ENCODE data around the gene MRPL1.
"Not testable (repeated sequence)": the region's sequence is repeated elsewhere in the genome, so short reads cannot be mapped to it uniquely, and the experiment has no call there.

Gene MRPL1

GRCh38 chr4:77849278-77849965, 13.2 kb upstream of the MRPL1 start:
- no peak for DNase-seq (ENCODE audit: low spot score)

GRCh38 chr4:77852892-77853495, 9.6 kb upstream of the MRPL1 start:
- DNase-seq (ENCODE audit: low spot score): no peak

- DNase-seq (ENCODE audit: low spot score): no peak
These were observed 8.1 kb upstream of the MRPL1 start for GRCh38 chr4:77854431-77855111.

GRCh38 chr4:77856152-77856551, 6.5 kb upstream of the MRPL1 start:
- no peak for DNase-seq (ENCODE audit: low spot score)

GRCh38 chr4:77859256-77859655, 3.4 kb upstream of the MRPL1 start:
- no peak for DNase-seq (ENCODE audit: low spot score)

- DNase-seq (ENCODE audit: low spot score): no peak
These were observed 1.1 kb upstream of the MRPL1 start for GRCh38 chr4:77861495-77861894.

GRCh38 chr4:77863341-77863740, 711 bp downstream of the MRPL1 start:
- DNase-seq (ENCODE audit: low spot score): not testable (repeated sequence)

- DNase-seq (ENCODE audit: low spot score): no peak
These were observed 2.6 kb downstream of the MRPL1 start for GRCh38 chr4:77865259-77865658.

GRCh38 chr4:77872723-77873445, 10.3 kb downstream of the MRPL1 start:
- DNase-seq (ENCODE audit: low spot score): no peak

GRCh38 chr4:77877167-77877566, 14.5 kb downstream of the MRPL1 start:
- DNase-seq (ENCODE audit: low spot score): no peak

GRCh38 chr4:77877771-77878565, 15.3 kb downstream of the MRPL1 start:
- DNase-seq (ENCODE audit: low spot score): no peak

- no peak for DNase-seq (ENCODE audit: low spot score)
These were observed 18.2 kb downstream of the MRPL1 start for GRCh38 chr4:77880784-77881183.

GRCh38 chr4:77881460-77882295, 19.0 kb downstream of the MRPL1 start:
- DNase-seq (ENCODE audit: low spot score): no peak

GRCh38 chr4:77893451-77893850, 30.8 kb downstream of the MRPL1 start:
- DNase-seq (ENCODE audit: low spot score): no peak

- DNase-seq (ENCODE audit: low spot score): no peak
These were observed 37.0 kb downstream of the MRPL1 start for GRCh38 chr4:77899607-77900006.

GRCh38 chr4:77903186-77903585, 40.6 kb downstream of the MRPL1 start:
- DNase-seq (ENCODE audit: low spot score): no peak

- DNase-seq (ENCODE audit: low spot score): no peak
These were observed 43.1 kb downstream of the MRPL1 start for GRCh38 chr4:77905651-77906263.

GRCh38 chr4:77910676-77911075, 48.0 kb downstream of the MRPL1 start:
- no peak for DNase-seq (ENCODE audit: low spot score)

GRCh38 chr4:77911091-77911490, 48.5 kb downstream of the MRPL1 start:
- no peak for DNase-seq (ENCODE audit: low spot score)

- DNase-seq (ENCODE audit: low spot score): no peak
These were observed 49.3 kb downstream of the MRPL1 start for GRCh38 chr4:77911842-77912450.
